Psoas muscle (tissue), 8 donors: ENCODE measurements around the gene RNASE3. TPM values are rescaled to one million over a fixed set of nuclear protein-coding genes. Genes with fewer than 3 reads are reported as not detected.
"Not testable (repeated sequence)": the region's sequence is repeated elsewhere in the genome, so short reads cannot be mapped to it uniquely, and the experiment has no call there.

Source experiments
- ATAC-seq, 4 donors: fragments of 200-7000 bp; cut with Tn5 transposase; one replicate each; pipeline ENCODE4 v1.9.1; 2020; ENCODE audit warnings: moderate library complexity in 3 of 4, mild to moderate bottlenecking in 2 of 4
- DNase-seq, 2 donors: peaks; one replicate each; pipeline ENCODE4 v3.0.0-alpha.2; 2020
- H3K27ac ChIP-seq: fragments of 200-600 bp; one replicate; pipeline ENCODE4 v1.8.0; 2022
- H3K27me3 ChIP-seq, 3 donors: fragments of 200-600 bp in 1 of 3; one replicate each; pipeline versions ENCODE4 v1.6.1 to v1.8.0; 2013 to 2022; ENCODE audit warnings: low read length in 2 of 3, mild to moderate bottlenecking in 2 of 3, moderate library complexity in 1 of 3; ENCODE audit not compliant: insufficient read depth in 3 of 3
- H3K36me3 ChIP-seq, 2 donors: fragments of 200-600 bp in 1 of 2; one replicate each; pipeline versions ENCODE4 v1.6.1 to v1.8.0; 2013 to 2022; ENCODE audit warnings: low read depth in 1 of 2, mild to moderate bottlenecking in 1 of 2, moderate library complexity in 1 of 2; ENCODE audit not compliant: insufficient read depth in 1 of 2
- H3K4me1 ChIP-seq: fragments of 200-600 bp; one replicate; pipeline ENCODE4 v1.8.0; 2022
- H3K4me3 ChIP-seq: fragments of 200-600 bp; one replicate; pipeline ENCODE4 v1.8.0; 2022; ENCODE audit warnings: mild to moderate bottlenecking
- H3K9me3 ChIP-seq: fragments of 200-600 bp; one replicate; pipeline ENCODE4 v1.8.0; 2022
- CTCF ChIP-seq: fragments of 200-600 bp; IDR thresholded peaks from one replicate; pipeline ENCODE4 v1.8.0; 2022; ENCODE audit warnings: antibody characterized with exemption
- WGBS, 3 donors: extraction: QIAGEN DNeasy Blood & Tissue Kit; methylation state at CpG; one replicate each; pipeline versions ENCODE4 v1.1.6 to v1.1.7; 2013; 5-methylcytosine and 5-hydroxymethylcytosine counted together
- intact Hi-C, 2 donors: fragments of 100-400 bp; cut with DNase I; formaldehyde crosslinking; loops; one replicate each; pipeline versions ENCODE4 v1.11.0 to v1.14.2; 2022
- polyA plus RNA-seq, 3 donors: library from polyadenylated mRNA; stranded (reverse); fragments of 200-250 nt; gene quantifications; one replicate each; pipeline ENCODE4 v1.2.3, GENCODE V29; 2013
- total RNA-seq, 4 donors: library from RNA; stranded (reverse); fragmentation: NEBNext Ultra II Directional in 2 of 4; extraction: Animal tissue kit (Norgen Biotek cat#: 25700) in 2 of 4; gene quantifications; one replicate each; pipeline versions ENCODE4 v1.2.1 to v1.2.4, GENCODE V29; 2021 to 2023
- donor health status: healthy with polysubstance abuse.
- donor health status: DM: no; HTN: no; CAD: no; lungs with moderate emphysema.
- donor health status: Bipolar disorder and iron deficiency.
- donor health status: healthy.
- donor health status: DM: yes; HTN: yes; CAD: no.
- donor health status: DM: no; HTN: no; CAD: no.
- donor health status: DM: no; HTN: no; CAD: no.
- donor health status: DM: yes; HTN: yes; CAD: no.

Gene RNASE3
- total and polyA plus RNA-seq, 7 donors: 0.05 to 0.51 TPM; not detected in 5

- ATAC-seq (no peak), DNase-seq (no peak)
- Histone ChIP-seq H3K27ac (no peak overlapping the region), H3K27me3 (peaks cover 0 to 14% (median 0%) of the 10 kb centered on the region in 3 donors), H3K36me3 (no peaks in the 10 kb centered on the region), H3K4me1 (no peaks in the 10 kb centered on the region), H3K4me3 (no peak overlapping the region), H3K9me3 (no peaks in the 10 kb centered on the region)
- 2 to 3% (median 2%) methylated on average over 2 of the region's 2 CpGs for WGBS, 3 donors
- intact Hi-C loops: no loop called here
- no peak for TF ChIP-seq CTCF
Measured at GRCh38 chr14:20866963-20867362, 24.2 kb upstream of the RNASE3 start.

- WGBS, 3 donors: 15 to 16% (median 16%) methylated on average over 26 of the region's 26 CpGs
- ATAC-seq: peak in 3 of 4 donors; percentile 64 to 80 (median 72)
Measured at GRCh38 chr14:20873370-20874177, 17.6 kb upstream of the RNASE3 start.

GRCh38 chr14:20877016-20877415 lies 14.2 kb upstream of the RNASE3 start:
- H3K27me3 ChIP-seq: peaks cover 0 to 11% (median 4%) of the 10 kb centered on the region in 3 donors
- no peak for DNase-seq
- intact Hi-C loops: no loop called here

More at GRCh38 chr14:20873370-20874177, 17.6 kb upstream of the RNASE3 start:
- H3K36me3 ChIP-seq: no peaks in the 10 kb centered on the region
- DNase-seq: peak; percentile 83 to 90
- no peaks in the 10 kb centered on the region for H3K4me1 ChIP-seq
- TF ChIP-seq CTCF: peak; percentile 70
- peaks cover 0 to 25% (median 4%) of the 10 kb centered on the region in 3 donors for H3K27me3 ChIP-seq
- intact Hi-C loops: no loop called here
- peak overlapping the region; percentile 15 for H3K4me3 ChIP-seq
- H3K9me3 ChIP-seq: no peaks in the 10 kb centered on the region
- H3K27ac ChIP-seq: no peak overlapping the region

GRCh38 chr14:20878695-20879094 lies 12.5 kb upstream of the RNASE3 start:
- DNase-seq (no peak), ATAC-seq (no peak)
- Histone ChIP-seq H3K27ac (no peak overlapping the region), H3K27me3 (peaks cover 0 to 6% (median 4%) of the 10 kb centered on the region in 3 donors), H3K4me1 (no peaks in the 10 kb centered on the region), H3K36me3 (no peaks in the 10 kb centered on the region), H3K9me3 (no peaks in the 10 kb centered on the region), H3K4me3 (no peak overlapping the region)
- intact Hi-C loops: no loop called here
- TF ChIP-seq CTCF: no peak
- 62 to 65% (median 64%) methylated on average over 3 of the region's 3 CpGs for WGBS, 3 donors

More at GRCh38 chr14:20877016-20877415, 14.2 kb upstream of the RNASE3 start:
- H3K36me3 ChIP-seq: no peaks in the 10 kb centered on the region
- H3K4me1 ChIP-seq: no peaks in the 10 kb centered on the region
- no peaks in the 10 kb centered on the region for H3K9me3 ChIP-seq
- no peak for TF ChIP-seq CTCF
- H3K27ac ChIP-seq: no peak overlapping the region
- no peak for ATAC-seq
- no peak overlapping the region for H3K4me3 ChIP-seq

- DNase-seq, H3K4me1 ChIP-seq, H3K4me3 ChIP-seq, H3K27ac ChIP-seq, ATAC-seq, H3K9me3 ChIP-seq, intact Hi-C loops, H3K27me3 ChIP-seq, H3K36me3 ChIP-seq: not testable (repeated sequence)
- 72 to 77% (median 75%) methylated on average over 5 of the region's 5 CpGs for WGBS, 3 donors
Measured at GRCh38 chr14:20881229-20881628, 10.0 kb upstream of the RNASE3 start.

- DNase-seq, ATAC-seq, intact Hi-C loops, H3K9me3 ChIP-seq, H3K36me3 ChIP-seq, H3K27ac ChIP-seq, H3K4me1 ChIP-seq, H3K27me3 ChIP-seq, H3K4me3 ChIP-seq: not testable (repeated sequence)
- WGBS, 3 donors: 66% methylated on average over 2 of the region's 10 CpGs; no CpG with 5 or more reads in 2 of the 3 donors
Measured at GRCh38 chr14:20882787-20883186, 8.4 kb upstream of the RNASE3 start.

GRCh38 chr14:20888411-20888810 lies 2.8 kb upstream of the RNASE3 start:
- ATAC-seq, H3K27ac ChIP-seq, H3K4me3 ChIP-seq, DNase-seq, H3K4me1 ChIP-seq, H3K27me3 ChIP-seq, H3K36me3 ChIP-seq, H3K9me3 ChIP-seq, intact Hi-C loops: not testable (repeated sequence)
- 78 to 82% (median 82%) methylated on average over 5 of the region's 5 CpGs for WGBS, 3 donors

- H3K4me1 ChIP-seq, intact Hi-C loops, H3K27ac ChIP-seq, H3K36me3 ChIP-seq, ATAC-seq, DNase-seq, H3K4me3 ChIP-seq, H3K9me3 ChIP-seq: not testable (repeated sequence)
- WGBS, 3 donors: 61 to 80% (median 77%) methylated on average over 1 of the region's 1 CpG
- peaks cover 0 to 21% (median 2%) of the 10 kb centered on the region in 3 donors for H3K27me3 ChIP-seq
Measured at GRCh38 chr14:20895322-20895721, 4.1 kb downstream of the RNASE3 start.
